ENCODE results near the gene ANKRD60. TPM values are rescaled to one million over a fixed set of nuclear protein-coding genes. Genes with fewer than 3 reads are reported as not detected.
A peak's percentile ranks its signal among the peaks of the same experiment; 100 is the strongest.

ANKRD60 gene
- total RNA-seq, 1 donor from 2014 or later: not detected

DNA sequence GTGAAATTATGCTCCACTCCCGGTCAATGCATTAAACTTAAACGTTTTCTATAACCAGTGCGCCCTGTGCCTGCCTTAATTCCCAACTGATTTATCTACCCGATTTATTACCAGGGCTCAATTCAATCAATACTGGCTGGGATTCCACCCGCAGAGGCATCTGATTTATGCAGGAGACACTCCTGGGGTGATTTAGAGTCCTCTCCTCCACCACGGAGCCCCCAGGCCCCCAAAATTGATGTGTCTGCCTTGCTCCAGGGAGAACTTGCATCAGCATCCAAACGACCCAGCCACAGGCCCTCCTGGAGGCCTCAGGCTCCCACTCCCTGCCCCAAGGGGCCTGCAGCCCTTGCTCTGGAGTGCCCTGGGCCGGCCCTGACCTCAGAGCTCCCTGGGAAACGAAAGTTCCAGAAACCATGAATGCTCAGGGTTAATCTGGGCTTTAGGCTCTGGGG is 29.5 kb downstream of the ANKRD60 start:
- DNase-seq (ENCODE audit: low spot score): no peak
- intact Hi-C loops (cut with DNase I): no loop called here

GRCh38 chr20:58198384-58198783 is 30.1 kb downstream of the ANKRD60 start:
- intact Hi-C loops (cut with DNase I): no loop called here
- no peak for DNase-seq (ENCODE audit: low spot score)

DNA sequence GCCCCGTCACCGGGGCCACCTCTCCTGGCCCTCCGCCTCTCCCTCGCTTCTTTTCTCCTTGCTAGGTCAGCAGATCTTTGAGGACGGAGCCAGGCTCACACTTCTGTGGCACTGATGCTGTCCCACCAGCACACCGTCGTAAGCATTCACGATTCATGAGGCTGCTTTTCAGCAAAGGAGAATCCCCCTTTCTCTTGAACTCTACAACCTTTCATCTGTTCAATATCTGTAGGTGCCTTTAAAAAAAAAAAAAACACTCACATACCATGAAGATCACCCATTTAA is 31.3 kb downstream of the ANKRD60 start:
- DNase-seq (ENCODE audit: low spot score): no peak
- intact Hi-C loops (cut with DNase I): no loop called here

DNA sequence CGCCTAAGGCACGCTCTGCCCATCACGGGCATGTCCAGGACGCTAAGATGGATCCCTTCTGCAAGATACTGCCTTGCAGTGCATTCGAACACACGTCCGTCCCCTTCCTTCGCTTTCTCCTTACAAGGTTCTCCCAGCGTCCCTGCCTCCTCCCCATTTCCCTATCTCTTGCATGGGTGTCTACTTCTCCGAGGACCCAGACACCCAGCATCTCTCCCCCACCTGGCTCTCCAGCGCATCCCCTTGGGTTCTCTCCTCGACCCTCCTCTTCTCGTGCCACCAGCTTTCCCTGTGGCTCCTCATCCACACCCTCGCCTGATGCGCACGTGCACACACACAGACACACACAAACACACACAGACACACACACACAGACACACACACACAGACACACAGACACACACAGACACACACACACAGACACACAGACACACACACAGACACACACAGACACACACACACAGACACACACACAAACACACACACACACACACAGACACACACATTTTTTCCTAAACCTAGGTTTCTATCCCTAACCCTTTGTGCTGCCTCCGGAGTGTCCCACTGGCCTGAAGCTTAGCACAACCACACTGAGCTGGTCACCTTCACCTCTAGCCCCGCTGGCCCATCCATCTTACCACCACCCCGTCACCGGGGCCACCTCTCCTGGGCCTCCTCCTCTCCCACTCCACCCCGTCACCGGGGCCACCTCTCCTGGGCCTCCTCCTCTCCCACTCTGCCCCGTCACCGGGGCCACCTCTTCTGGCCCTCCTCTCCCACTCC is 31.9 kb downstream of the ANKRD60 start:
- DNase-seq (ENCODE audit: low spot score): no peak
- intact Hi-C loops (cut with DNase I): no loop called here

DNA sequence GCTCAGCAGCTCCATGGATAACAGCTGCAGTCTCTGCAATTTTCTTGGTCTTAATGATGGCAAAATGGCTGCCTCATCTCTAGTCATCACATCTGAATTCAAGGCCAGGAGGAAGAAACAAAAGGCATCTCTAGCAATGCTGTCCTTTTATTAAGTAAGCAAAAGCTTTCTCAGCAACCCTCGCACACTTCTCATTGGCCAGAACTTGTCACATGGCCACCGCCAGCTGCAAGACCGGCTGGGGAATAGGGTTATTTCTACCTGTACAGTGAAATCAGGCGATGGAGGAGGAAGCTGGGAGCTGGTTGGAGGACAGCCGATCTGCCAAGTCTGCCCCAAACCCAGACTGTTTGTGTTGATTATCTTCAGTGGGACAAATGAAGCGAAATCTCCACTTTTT is 33.4 kb downstream of the ANKRD60 start:
- no peak for DNase-seq (ENCODE audit: low spot score)
- intact Hi-C loops (cut with DNase I): no loop called here

DNA sequence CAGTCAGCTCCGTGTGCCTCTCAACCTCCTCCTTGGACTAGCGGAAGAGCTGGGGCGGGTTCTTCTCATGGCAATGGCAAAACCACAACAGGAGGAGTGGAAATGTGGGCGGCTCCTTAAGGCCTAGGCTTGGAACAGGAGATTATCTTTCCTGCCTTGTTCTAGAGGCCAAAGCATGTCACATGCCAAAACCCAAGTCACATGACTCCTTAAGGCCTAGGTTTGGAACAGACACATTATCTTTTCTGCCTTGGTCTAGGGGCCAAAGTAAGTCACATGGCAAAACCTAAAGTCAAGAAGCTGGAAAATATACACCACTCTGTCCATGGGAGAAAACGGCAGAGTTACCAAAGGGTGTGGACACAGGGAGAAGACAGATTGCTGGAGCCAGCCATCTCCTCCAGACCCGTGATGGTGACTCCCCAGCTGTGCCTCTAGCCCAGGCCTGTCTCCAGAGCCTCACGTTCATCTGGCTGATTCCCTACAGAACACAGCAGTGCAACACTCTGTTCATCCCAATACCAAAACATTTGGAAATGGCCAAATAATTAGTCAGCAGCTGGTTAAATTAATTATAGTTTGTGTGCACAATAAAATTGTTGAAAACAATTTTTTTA is 34.2 kb downstream of the ANKRD60 start:
- intact Hi-C loops (cut with DNase I): no loop called here

GRCh38 chr20:58192567-58192966 is 35.9 kb downstream of the ANKRD60 start:
- intact Hi-C loops (cut with DNase I): no loop called here
- DNase-seq (ENCODE audit: low spot score): no peak

More for the DNA sequence above, 34.2 kb downstream of the ANKRD60 start:
- no peak for DNase-seq (ENCODE audit: low spot score)

GRCh38 chr20:58192065-58192464 is 36.4 kb downstream of the ANKRD60 start:
- intact Hi-C loops (cut with DNase I): no loop called here
- no peak for DNase-seq (ENCODE audit: low spot score)

DNA sequence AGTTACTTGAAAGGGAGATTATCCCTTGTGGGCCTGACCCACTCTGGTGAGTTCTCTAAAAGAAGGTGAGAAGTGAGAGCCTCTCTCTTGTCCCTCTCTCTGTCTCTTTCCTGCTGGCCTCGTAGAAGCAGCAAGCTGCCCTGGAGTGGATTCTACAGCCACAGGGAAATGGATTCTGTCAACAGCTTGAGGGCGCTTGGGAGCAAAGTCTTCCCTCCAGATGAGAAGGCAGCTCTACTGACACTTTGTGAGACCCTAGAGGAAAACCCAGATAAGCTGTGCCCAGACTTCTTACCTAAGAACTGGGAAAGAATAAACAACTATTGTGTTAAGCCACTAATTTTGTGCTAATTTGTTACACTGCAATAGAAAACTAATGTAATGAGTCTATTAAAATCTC is 39.9 kb downstream of the ANKRD60 start:
- no peak for DNase-seq (ENCODE audit: low spot score)
- intact Hi-C loops (cut with DNase I): no loop called here

DNA sequence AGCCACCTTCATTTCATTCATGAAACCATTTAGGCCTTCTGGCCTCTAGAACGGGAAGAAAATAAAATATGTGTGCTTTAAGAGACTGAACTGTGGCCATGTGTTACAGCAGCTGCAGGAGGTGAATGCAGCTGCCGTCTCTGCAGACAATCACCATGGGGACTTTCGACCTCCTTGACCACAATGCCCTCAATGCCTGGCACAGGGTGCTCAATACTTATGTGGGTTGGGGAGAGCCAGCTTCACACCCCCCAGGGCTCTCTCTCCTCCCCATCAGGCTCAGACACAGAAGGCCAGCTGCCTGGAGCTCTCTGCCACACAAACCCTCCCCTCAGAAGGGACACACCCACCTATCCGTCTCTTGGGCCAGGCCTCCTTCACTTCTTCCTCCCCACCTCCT is 43.5 kb downstream of the ANKRD60 start:
- no peak for DNase-seq (ENCODE audit: low spot score)

GRCh38 chr20:58184063-58184462 is 44.4 kb downstream of the ANKRD60 start:
- intact Hi-C loops (cut with DNase I): no loop called here
- DNase-seq (ENCODE audit: low spot score): no peak

More for the DNA sequence above, 43.5 kb downstream of the ANKRD60 start:
- intact Hi-C loops (cut with DNase I): no loop called here

GRCh38 chr20:58182521-58183140 is 45.8 kb downstream of the ANKRD60 start:
- intact Hi-C loops (cut with DNase I): no loop called here
- DNase-seq (ENCODE audit: low spot score): no peak

DNA sequence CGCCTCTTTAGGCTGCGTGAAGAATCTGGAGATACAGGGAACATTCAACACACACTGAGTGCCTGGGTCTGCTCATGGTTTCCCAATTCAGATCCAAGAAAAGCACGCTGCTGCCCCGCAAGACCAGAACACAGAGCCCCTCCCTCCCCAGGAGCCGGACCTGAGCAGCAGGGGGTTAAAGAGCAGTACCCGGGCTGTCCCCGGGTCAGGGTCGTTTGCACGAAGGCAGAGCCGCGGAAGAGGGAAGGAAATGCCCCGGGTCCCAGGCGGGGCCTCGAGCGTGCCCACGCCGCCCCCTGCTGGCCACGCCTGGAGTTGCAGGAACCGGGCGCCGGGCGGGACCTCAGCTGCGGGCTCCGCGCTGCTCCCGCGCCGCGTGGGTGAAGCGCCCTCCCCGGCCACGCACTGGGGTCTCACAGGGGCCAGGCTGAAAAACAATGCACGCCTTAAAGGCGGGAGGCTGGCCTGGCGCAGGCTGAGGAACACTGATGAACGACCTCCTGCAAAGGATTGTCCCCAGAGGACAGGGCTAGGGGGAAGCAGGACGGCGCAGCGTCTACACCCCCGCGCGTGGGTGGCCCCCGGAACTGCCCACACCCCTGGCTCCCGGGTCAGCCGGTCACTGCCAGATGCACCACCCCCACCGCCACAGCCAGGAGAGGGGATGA is 48.9 kb downstream of the ANKRD60 start:
- DNase-seq (ENCODE audit: low spot score): peak; percentile 78
- intact Hi-C loops (cut with DNase I): loop anchor here (1.0 to 10.0 kb wide), 3 partner anchors 525 to 583 kb away; partner anchors contain the start of gene ZBP1

- intact Hi-C loops (cut with DNase I): loop anchor here (1.0 to 10.0 kb wide), 3 partner anchors 524 to 583 kb away; partner anchors contain the start of gene ZBP1
- DNase-seq (ENCODE audit: low spot score): no peak
Measured at GRCh38 chr20:58179083-58179431, 49.4 kb downstream of the ANKRD60 start.

GRCh38 chr20:58177799-58178198 is 50.7 kb downstream of the ANKRD60 start:
- intact Hi-C loops (cut with DNase I): loop anchor here (2.0 to 10.0 kb wide), 2 partner anchors 523 to 553 kb away; partner anchors contain the start of gene ZBP1
- DNase-seq (ENCODE audit: low spot score): no peak

DNA sequence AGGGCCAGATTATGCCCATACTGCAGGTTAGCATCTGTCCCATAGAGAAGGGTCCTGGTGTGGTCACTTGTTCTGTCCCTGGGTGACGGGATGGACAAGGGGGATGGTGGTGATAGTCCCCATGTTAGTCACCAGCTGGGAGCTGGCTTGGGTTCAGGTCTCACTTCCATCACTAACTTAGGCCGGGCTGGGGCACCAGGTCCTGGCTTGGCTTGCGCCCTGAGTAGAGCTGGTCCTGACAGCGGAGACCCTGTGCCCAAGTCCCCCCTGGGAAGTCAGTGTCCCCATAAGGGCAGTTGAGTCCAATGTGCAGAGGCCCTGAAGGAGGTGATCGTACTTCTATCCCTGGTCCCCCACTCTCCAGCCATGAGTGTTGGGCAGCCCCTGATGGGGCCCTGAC is 52.6 kb downstream of the ANKRD60 start:
- DNase-seq (ENCODE audit: low spot score): no peak
- intact Hi-C loops (cut with DNase I): loop anchor here (10.0 kb wide), 1 partner anchor 551 kb away; the partner anchor contains the start of gene ZBP1

GRCh38 chr20:58175425-58175824 is 53.0 kb downstream of the ANKRD60 start:
- DNase-seq (ENCODE audit: low spot score): no peak
- intact Hi-C loops (cut with DNase I): loop anchor here (10.0 kb wide), 1 partner anchor 551 kb away; the partner anchor contains the start of gene ZBP1

DNA sequence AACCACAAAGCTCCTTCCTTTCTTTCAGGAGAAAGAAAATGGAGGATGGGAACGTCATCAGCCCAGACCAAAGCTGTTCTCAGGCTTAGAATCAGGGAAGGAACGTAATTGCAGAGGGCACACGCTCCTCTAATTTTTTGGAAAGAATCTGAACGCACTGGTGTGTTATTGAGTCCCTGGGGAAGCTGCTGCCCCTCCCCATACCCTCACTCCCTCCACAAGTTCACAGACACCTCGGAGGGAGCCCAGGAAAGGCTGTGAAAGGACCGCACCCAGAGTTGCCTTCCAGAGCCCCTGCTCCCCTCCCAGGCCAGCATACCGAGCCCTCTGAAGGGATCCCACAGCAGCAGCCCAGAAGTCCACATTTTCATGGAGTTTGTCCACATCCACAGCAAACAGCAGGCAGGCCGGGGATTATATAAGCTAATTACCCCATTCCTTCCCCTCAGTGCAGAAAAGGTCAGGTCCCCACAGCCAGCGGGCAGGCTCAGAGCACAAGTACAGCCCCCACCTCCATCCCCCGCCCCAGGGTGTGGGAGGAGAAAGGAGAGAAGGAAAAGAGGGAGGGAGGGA is 53.7 kb downstream of the ANKRD60 start:
- DNase-seq (ENCODE audit: low spot score): no peak
- intact Hi-C loops (cut with DNase I): loop anchor here (10.0 kb wide), 1 partner anchor 550 kb away; the partner anchor contains the start of gene ZBP1

GRCh38 chr20:58173930-58174707 is 54.3 kb downstream of the ANKRD60 start:
- intact Hi-C loops (cut with DNase I): loop anchor here (10.0 kb wide), 1 partner anchor 549 kb away; the partner anchor contains the start of gene ZBP1
- no peak for DNase-seq (ENCODE audit: low spot score)

All from cardiac septum (tissue), 1 donor.